A172 (cell line): Measurements from ENCODE around the gene ZIC1. TPM values are rescaled to one million over a fixed set of nuclear protein-coding genes. Genes with fewer than 3 reads are reported as not detected.

Experiments used
- DNase-seq: peaks from one replicate; pipeline ENCODE4 v3.0.0-alpha.2; 2015; ENCODE audit warnings: low spot score
- total RNA-seq: library from RNA; depleted of rRNA; stranded (reverse); fragments of >200 nt; shearing (Covaris generic); gene quantifications from 2 replicates; pipeline ENCODE4 v1.2.3, GENCODE V29; 2014

The ZIC1 gene
- total RNA-seq, 1 experiment from 2014 or later, result 18.9 TPM

DNA sequence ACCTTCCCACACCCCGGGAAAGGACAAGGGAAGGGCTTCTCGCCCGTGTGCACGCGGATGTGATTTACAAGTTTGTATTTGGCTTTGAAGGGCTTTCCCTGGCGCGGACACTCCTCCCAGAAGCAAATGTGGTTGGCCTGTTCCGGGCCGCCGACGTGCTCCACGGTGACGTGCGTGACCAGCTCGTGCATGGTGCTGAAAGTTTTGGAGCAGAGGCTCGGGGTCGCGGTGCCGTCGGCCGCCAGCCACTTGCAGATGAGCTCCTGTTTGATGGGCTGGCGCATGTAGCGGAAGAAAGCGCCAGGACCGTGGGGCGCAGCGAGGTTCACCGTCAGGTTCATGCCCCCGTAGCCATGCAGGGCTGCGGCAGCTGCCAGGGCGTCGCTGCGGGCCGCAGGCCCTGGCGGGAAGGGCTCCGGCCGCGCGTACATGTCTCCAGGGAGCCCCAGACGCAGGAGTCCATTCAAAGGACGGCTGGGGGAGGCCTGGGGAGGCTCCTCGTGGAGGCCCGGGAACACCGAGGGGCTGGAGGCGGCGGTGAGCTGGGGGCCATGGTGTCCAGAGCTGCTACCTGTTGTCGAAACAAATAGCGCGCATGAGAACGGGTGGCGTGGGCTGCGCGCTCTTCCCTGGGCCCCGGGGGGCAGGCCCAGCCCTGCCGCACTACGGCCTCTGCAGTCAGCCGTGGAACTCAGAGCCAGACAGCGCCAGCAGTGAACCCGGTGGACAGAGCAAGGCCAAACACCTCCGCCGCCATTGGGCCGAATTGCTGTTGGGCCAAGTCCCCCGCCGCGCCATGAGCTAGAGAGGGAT is 13.1 kb upstream of the ZIC1 start:
- DNase-seq, result no peak

DNA sequence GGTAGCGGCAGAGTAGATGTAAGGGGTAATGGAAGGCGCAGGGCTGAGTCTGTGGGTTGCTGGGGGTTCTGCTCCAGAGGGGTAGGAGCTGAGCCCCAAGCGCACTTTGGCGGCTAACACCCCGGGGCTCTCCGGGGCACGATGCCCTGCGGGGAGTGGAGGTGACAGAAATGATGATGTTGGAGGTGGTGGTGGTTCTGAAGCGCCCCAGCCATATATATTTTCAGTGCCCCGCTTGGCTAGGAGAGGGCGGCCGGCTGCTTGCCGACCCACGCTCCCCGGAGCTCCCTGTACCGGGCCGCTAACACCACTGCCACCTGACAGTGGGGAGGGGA is 12.5 kb upstream of the ZIC1 start:
- no peak for DNase-seq

DNA sequence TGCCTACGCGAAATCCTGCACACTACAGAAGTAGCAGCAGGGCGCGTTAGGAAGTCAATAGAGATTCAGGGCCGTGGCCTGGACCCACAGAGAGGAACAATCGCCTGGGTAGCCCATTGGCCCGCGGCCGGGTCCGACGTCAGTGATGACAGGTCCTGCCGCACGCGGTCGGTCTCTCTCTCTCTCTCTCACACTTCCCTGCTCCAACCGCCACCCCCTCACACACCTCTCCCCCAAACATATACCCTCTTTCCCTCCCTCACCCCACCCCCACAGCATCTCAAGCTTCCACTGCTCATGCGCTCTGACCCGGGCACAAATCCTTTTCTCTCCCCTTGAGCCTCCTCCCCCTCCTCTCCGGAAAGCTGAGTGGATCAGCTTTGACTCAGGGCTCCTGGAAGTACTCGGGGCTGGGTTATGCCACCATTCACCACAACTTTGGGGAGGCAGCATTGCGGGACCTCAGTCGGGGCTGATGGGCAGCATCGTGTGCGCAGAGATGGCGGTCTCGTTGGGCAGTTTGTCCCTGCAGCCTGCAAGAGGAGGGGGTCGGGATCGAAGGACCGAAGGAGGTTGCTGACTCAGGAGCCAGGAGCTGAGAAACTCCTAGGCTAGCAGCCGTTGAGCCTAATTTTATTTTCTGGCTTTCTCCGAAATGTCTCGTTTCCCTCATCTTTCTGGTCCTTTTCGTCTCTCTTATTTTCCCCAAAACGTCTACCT is 11.8 kb upstream of the ZIC1 start:
- no peak for DNase-seq

DNA sequence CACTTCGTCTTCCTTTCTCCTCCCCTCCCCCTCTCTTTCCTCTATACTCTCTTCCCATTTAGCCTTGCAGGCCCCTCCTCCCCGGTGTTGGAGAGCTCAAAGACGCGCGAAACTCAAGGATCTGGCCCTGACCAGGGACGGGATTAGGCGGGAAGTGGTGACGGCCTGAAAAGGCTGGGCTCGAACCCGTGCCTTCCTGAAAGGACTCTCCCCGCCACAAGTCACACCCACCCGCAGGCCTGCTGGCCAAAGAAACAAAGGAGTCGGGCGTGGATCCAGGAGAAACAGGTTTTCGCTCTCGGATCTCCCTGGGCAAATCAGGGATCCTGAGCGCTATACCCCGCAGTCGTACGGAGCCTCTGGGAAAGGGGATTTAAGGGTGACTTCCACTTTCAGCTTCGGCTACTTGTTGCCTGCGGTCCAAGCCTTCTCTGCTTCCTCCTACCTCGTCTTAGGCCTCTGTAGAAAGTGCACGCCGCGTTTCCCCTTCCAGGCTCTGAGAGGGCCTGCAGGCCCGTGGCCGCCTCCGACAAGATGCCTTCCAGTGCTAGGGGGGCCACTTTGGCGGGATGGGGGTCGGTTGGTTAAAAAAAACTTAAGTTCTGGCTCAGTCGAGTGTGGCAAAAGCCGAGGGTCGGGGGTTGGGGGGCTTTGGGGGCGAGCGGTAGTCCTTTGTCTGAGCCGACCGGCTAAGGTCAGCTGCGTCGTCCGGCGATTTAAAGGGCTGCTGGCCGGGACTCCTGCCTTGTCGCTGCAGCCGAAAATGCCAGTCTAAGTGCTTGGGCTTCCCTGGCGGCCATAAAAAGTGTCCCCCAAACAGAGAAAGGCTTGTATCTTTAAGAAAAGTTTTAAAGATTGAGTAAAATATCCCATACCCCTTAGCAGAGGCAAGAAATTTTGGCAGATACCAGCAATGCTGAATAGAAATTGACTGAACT is 11.0 kb upstream of the ZIC1 start:
- no peak for DNase-seq

DNA sequence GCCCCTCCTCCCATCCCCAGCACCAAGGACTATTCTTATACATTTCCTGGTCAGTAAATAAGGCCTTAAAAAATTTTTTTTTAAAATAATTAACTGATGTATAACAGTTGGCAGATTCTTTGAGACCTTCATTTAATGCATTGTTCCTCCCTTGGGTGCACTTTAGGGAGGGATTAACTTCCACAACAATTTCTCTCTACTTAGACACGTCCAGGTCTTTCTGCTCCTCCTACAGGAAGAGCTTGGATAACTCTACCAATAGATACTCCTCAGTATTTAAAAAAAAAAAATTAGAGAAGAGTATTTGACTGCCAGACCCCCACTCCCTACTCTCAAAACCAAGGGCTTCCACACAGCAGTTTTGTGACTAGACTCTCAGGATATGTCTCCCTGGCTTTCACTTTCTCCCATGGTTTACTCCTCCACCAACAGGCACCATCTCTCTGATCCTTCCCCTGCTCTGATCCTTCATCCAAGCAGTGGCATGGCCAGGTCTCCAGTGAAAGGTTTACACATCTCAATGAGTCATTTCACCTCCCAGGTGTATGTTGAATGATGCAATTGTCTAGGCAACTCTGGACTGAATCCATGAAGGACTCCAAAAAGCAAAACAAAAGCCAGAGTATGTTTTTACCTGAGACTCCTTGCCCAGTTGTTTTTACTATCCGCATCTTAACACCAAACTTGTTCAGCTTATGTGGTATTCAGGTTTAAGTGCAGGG is 10.2 kb upstream of the ZIC1 start:
- no peak for DNase-seq

DNA sequence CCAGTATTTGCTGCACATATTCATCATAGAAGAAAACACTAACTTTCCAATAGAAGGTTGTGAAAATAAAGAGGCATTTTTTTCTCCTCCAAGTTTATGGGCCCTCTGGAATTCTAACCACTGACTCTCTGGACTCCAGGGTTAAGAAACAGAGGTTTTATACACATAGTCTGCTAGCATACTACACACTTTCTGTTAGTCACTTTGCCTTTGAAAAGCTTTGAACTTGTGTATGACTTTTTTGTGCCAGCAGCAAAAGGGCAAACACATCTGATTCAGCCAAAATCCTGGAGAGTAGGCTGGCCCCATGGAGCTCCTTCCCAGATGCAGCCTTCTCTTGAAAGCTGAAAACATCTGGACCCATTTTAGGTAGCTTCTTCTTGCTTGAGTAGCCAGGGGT is 9.1 kb upstream of the ZIC1 start:
- no peak for DNase-seq

DNA sequence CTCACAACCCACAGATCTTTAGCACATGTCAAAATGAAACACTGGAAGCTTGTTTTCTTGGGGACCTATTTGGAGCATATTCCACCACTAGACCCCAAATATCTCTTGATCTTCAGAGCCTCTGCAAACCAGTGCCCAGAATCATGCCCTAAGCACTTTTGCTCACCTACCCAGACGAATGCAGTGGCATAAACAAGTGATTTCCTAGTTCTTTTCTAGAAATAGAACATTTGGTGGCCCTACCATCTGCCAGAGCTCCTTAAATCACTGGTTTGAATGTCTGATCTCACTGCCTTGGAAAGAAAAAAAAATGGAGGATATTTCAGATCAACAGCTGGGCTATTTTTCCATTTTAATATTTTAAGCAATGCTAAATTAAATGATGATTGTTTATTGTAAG is 8.2 kb upstream of the ZIC1 start:
- no peak for DNase-seq

DNA sequence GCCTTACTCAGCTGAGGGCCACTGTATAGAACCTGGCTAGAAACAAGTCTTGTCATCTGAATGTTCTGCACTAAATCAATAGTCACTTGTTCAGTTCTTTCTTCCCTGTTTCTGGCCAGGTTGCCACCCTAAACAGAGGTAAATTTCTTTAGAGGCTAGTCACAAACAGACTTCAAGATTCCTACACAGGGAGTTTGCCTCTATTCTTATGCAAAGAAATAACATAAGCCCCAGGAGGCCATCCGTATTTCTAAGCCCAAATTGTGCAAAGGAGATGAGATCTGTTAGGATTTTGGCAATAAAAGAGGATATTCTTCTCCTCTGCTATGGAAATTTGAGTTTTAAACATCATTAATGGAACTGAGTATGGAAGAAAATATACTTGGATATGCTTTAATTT is 7.7 kb upstream of the ZIC1 start:
- no peak for DNase-seq

DNA sequence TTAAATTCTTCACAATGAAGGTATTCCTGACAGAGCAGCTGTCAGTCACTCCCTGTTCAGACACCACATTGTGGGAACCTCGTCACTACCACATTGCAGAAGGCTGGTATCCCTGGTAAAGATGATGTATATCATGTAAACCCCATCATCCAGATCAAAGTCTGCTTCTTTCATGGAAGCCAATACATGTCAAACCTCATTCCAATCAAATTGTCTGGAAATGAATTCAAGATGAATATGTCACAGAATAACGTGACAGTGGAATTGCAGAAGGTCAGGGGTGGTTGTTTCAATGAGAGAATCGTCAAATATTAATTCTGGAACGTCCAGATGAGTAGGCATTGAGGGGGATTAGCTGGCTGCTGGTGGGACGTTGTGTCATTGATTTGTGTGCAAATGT is 7.0 kb upstream of the ZIC1 start:
- DNase-seq, result no peak

DNA sequence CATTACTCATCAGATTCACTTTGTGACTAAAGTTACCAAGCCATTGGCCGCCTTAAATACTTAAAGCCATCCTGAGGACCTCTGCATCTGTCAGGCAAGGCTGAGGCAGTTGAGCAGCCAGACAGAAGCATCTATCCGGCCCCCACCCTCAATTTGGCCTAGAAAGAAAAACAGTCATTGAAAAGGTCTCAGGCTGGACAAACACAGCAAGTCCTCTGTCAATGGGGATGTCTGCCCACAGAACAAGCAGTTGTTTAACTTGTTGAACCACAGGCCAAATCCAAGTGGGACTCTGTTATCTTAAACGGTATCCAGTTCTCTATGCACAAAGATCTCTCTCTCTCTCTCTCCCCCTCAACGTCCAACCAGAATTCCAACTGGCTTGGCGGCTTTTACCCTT is 5.7 kb upstream of the ZIC1 start:
- no peak for DNase-seq

DNA sequence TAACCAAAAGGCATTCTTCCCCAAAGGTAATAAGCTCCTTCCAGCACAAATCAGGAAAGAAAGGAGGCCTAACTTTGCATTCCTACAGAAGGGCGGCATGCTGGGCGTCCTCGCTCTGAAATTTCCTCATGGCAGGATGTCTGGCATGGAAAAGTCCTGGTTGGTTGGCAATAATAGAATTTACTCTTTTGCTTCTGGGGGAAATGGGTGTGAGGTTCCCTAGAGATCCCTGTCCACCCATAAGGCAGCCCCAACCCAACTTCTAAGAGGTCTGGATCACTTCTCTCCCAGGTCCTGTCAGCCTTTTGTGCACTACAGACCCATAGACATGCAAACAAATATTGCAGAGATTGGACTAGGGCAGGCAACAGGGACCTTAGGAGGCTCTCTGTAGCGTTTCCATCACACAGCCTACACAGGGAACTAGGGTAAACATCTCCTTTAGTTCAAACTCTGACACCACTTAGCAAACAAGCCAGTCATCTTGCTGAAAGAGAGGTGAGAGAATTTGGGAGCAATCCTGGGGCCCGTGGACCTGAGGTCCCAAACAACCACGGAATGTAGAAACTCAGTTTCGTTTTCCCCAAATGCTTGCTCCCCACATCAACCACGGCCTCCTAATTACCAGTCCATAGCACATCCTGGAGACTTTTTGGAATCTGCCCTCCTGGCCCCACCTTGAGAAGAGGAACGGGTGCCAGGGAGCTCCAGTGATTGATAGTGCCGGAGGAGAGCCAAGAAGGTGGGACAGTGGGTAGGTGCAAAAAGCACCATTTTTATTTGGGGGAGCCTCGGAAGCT is 5.0 kb upstream of the ZIC1 start:
- DNase-seq, result no peak

DNA sequence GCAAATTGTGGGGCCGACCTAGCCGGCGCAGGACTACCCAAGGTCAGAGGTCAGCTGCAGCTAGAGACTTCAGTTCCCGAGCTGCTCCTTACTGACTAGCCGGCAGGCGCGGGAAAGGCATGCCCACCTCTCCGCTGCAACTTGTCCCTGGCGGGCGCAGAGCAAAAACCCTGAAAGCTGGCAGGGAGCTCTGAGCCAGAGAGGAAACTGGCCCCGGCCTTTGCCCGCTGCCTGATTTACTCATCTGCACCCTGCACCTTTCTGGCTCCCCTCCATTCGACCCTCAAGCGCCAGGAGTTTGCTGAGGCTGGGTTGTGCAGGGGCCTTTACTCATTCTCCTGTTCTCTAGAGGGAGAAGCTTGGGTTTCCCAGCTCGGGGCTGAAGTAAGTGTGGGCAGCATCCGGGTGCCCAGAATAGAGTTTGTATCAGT is 4.3 kb upstream of the ZIC1 start:
- DNase-seq, result no peak

DNA sequence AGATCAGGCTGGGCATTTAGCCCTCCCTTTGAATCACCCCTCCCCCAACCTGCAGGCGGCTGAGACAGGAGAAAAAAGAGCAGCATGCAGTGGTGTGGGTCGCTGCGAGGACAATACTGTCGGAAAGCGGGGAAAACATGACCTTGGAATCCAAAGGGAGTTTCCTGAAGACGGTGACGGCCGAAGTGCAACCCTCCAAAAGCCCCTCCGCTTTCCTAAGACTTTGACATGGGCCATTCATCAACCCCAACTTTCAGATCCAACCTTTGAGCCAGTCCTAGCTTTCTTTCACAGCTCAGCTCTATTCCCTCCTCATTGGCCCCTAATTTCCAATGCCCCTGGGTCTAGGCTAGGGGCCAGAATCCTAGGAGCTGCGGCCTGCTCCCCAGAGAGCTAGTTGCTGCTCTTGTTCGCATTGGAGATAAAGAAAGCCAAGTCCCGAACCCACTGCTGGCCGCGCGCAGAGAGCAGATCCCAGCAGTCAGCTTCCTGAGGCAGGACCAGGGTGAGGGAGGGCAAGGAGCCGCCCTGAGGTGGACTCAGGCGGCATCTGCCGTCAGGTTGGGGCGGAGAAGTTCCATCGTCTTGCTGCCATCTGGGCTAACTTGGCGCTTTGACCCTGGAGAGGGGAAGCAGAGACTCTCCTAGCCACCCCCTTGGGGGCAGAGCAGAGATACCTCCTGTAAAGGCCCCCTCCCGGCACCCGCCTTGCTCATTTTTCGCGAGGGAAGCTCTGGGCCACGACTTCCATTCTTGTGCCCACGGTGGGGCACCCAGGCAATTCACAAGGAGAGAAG is 3.7 kb upstream of the ZIC1 start:
- no peak for DNase-seq

DNA sequence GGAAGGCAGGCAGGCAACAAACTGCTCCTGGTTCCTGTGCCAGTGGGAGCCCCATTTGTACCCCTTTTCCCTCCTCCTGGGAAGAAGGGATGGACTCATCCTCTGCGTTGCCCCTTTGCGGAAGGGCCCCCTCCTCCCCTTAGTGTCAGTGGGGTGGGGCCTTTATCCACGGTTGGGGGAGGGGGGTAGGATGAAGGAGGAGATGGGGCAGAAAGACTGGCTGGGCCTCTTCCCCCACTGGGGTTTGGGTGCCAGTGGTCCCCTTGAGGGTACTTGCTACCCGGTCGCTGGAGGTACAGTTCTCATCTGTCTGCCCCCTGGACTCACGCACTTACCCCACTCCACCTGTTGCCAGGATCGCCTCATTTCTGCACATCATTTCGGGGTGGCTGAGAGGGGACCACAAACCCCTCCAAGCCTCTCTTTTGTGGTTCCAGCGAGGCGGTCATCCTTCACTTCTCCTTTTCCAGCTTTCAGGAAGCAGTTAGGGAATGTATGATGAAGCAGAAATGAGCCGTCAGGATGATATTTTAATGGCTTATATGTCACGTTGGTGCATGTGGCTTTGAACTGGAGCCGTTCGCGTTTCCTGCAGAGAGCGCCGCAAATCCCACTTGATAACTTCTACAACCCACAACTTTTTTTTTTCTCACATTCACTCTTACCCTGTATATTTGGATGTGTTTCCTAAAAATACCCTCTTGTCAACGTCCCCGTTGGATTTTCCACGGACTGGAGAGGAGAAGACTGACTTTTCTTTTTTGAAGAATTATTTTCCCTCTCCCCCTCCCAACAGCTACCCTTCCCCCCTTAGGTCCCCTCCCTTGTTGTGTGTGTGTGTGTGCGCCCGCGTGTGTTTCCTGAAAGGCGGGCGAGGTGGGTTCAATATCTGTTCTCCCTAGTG is 2.9 kb upstream of the ZIC1 start, which contains the start of gene ZIC4:
TSS of gene ZIC4 (minus strand) at position 516 of the 904 bp plus-strand sequence. CDS start 3,746 bp downstream, outside the sequence.
- peak; percentile 76 for DNase-seq

DNA sequence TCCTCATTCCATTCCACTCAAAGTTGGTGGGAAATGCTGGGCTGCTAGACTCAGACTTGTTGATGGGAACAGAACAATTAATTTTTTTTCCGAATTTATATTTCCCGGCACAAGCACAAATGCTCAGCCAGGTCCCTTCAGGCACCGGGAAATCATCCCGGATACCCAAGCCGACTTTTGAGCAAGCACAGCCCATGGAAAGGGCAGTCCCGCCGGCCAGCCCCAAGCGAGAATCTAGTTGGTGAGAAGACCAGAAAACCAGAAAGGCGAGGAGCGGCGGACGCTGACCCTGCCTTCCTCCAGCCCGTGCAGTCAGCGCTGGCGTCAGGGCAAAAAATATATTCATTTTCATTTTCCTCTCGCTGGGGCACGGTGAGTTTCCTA is 2.1 kb upstream of the ZIC1 start:
- no peak for DNase-seq

DNA sequence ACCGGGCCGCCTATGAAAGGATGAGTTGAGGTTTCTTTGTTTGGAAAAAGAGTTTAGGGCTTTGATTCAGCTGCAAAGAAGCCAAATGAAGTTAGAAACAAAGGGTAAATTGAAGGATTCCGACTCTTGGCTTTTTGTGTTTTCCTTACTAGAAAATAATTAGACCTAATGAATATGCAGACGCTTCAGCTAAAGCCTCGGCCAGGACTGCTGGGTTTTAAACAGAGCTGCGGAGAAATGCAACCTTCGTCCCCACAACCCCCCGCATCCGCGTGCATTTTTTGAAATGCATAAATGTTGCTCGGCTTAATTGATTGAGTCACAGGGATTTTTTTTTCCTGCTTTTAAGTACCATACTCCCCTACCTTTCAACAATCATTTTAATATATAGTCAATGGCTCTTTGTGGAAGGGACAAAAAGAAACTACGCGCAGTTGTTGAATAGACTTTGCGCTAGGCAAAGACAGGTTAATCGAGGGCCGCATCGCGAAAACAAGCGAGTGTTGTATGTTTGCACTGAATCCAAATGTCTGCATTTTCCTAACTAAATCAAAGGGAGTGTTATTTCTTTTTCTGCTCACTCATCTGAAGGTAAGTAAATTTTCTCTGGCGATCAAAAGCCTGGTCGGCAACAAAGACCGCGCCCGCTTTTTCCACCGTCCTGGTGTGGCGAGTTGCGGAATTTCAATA is 1.5 kb upstream of the ZIC1 start:
- DNase-seq, result peak; percentile 53

DNA sequence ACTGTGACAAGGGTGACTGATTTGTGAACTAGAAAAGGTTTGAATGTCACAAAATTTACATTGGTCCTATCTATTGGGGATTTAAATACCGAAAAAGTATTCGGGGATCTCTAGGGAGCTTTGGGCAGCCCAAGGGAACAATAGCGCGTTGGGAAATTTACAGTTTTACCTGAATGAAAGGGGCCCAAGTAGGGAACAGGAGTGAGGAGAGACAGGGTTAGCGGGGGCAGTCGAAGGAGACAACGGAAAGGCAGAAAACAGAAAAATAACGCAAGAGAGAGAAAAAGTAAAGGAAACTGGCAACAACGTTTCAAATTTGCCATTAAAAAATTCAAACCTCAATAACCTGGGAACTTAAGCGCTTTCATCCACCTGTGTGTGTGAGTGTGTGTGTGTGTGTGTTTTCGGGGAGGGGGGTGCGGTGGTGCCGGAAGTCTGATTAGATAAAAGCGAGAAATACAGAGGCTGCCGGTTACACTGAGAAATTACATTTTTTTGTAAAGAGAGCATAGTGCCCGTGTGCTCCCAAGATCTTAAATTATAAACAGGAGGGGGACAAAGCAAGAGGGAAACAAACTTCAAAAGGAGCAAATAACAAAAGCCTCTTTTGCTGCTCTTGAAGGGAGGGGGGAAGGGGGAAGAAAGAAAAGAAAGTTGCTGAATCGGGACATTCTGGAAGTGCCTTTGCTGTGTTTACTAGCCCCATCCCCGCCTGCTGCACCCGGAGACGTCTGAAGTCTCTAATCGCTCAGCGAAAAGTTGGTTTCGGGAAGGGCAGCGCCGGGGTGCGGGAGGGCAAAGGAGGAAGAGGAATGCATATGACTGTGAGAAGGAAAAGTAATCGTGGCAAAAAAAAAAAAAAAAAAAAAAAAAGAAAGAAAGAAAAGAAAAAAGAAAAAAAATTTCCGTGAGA is 721 bp upstream of the ZIC1 start:
- DNase-seq, result peak; percentile 42
